HG03025 (cell line): ENCODE measurements around the gene NTRK1.

Source experiments
- ATAC-seq: cut with Tn5 transposase; IDR thresholded peaks from one replicate; pipeline ENCODE4 v1.9.1; 2021; ENCODE audit warnings: mild to moderate bottlenecking, moderate library complexity; ENCODE audit not compliant: unreplicated experiment, low FRiP score

Gene NTRK1

GRCh38 chr1:156929596-156930238 is 69.1 kb downstream of the NTRK1 start:
- ATAC-seq = no peak

GRCh38 chr1:156930483-156930882 is 69.8 kb downstream of the NTRK1 start:
- no peak for ATAC-seq
